Adrenal gland (tissue), 5 donors: ENCODE results near the gene DOCK1.
"Not testable (repeated sequence)": the region's sequence is repeated elsewhere in the genome, so short reads cannot be mapped to it uniquely, and the experiment has no call there.

ENCODE experiments used
- POLR2A ChIP-seq, 2 donors: fragments of 450-650 bp; IDR thresholded peaks; one replicate each; pipeline ENCODE4 v1.6.1; 2017; ENCODE audit warnings: antibody characterized with exemption in 2 of 2, mild to moderate bottlenecking in 2 of 2, moderate library complexity in 1 of 2
- TF ChIP-seq, protein P1 (sequence below), 6 experiments: fragments of 450-650 bp in 4 of 6; fragments of 200-600 bp in 2 of 6; sonication (generic) in 1 of 6; IDR thresholded peaks; 1 replicate in 5 of 6; 2 replicates in 1 of 6; pipeline versions ENCODE4 v1.5.1 to v1.8.0; 2016 to 2021; ENCODE audit warnings: antibody characterized with exemption in 6 of 6, mild to moderate bottlenecking in 2 of 6, moderate library complexity in 1 of 6
- donor health status: DM: no; HTN: no; CAD: no.

DNA sequence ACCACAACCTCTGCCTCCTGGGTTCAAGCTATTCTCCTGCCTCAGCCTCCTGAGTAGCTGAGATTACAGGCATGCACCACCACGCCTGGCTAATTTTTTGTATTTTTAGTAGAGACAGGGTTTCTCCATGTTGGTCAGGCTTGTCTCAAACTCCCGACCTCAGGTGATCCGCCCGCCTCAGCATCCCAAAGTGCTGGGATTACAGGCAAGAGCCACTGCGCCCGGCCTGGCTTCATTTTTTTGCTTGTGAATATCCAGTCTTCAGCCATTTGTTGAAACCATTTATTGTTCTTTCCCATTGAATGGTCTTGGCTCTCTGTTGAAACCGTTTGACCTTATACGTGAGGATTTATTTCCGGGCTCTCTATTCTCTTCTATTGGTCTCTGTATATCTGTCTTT lies 32.9 kb downstream of the DOCK1 start:
- TF ChIP-seq, protein P1, sequence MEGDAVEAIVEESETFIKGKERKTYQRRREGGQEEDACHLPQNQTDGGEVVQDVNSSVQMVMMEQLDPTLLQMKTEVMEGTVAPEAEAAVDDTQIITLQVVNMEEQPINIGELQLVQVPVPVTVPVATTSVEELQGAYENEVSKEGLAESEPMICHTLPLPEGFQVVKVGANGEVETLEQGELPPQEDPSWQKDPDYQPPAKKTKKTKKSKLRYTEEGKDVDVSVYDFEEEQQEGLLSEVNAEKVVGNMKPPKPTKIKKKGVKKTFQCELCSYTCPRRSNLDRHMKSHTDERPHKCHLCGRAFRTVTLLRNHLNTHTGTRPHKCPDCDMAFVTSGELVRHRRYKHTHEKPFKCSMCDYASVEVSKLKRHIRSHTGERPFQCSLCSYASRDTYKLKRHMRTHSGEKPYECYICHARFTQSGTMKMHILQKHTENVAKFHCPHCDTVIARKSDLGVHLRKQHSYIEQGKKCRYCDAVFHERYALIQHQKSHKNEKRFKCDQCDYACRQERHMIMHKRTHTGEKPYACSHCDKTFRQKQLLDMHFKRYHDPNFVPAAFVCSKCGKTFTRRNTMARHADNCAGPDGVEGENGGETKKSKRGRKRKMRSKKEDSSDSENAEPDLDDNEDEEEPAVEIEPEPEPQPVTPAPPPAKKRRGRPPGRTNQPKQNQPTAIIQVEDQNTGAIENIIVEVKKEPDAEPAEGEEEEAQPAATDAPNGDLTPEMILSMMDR (IDR thresholded peaks at IDR 0.05): not testable (repeated sequence)
- not testable (repeated sequence) for TF ChIP-seq POLR2A (IDR thresholded peaks at IDR 0.05)
